HG03139 (cell line): ENCODE measurements around the gene IKBKG.
"Not testable (repeated sequence)": the region's sequence is repeated elsewhere in the genome, so short reads cannot be mapped to it uniquely, and the experiment has no call there.

Experiments used
- ATAC-seq: cut with Tn5 transposase; IDR thresholded peaks from one replicate; pipeline ENCODE4 v1.9.1; 2021; ENCODE audit not compliant: unreplicated experiment

The IKBKG gene

GRCh38 chrX:154602766-154603437, 55.5 kb downstream of the IKBKG start:
- no peak for ATAC-seq

DNA sequence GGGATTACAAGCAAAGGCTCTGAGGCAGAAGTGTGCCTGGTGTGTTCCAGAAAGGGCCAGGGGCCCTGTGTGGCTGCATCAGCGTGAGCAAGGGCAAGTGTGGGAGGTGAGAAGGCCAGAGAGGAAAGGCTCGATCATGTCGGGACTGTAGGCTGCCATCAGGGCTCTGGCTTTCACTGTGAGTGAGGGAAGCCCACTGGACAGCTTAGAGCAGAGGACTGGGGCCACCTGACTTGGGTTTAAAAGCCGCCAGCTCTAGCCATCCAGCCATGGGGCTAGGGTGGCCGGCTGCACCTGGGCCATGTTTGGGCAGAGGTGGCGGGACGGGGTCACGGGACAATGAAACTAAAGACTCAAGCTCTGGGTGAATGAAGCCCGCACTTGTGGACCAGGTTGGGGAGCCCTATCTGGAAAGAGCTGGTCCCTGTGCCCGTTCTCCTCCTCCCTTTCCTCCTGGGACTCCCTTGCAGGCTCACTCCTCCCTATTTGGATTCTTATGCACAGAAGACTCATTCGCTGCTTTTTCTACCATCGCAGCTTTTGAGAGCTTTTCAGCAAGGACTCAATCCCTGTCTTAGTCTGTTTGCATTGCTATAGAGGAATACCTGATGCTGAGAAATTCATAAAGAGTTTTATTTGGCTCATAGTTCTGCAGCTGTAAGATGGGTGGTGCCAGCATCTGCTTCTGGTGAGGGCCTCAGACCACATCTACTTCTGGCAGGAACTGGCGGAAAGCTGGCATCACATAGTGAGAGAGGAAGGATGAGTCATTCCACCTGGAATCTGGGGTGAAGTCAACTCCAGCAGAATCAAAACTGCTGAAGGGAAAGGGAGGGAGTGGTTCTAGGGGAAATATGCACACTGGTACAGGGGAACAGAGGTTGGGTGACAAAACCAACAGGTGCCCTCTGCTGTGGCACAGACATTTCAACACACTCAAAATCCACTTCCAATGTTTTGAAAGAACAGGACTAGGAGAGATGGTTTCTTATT, 56.3 kb downstream of the IKBKG start:
- ATAC-seq, result no peak

DNA sequence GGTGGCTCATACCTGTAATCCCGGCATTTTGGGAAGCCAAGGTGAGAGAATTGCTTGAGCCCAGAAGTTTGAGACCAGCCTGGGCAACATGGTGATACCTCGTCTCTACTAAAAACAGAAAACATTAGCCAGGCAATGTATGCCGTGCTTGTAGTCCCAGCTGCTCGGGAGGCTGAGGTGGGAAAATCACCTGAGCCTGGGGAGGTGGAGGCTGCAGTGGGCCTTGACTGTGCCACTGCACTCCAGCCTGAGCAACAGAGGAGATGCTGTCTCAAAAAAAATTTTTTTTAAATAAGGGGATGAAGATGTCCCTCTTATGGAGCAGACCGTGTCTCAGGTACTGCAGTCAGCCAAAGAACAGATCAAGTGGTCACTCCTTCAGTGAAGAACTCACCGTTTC, 58.1 kb downstream of the IKBKG start:
- no peak for ATAC-seq

DNA sequence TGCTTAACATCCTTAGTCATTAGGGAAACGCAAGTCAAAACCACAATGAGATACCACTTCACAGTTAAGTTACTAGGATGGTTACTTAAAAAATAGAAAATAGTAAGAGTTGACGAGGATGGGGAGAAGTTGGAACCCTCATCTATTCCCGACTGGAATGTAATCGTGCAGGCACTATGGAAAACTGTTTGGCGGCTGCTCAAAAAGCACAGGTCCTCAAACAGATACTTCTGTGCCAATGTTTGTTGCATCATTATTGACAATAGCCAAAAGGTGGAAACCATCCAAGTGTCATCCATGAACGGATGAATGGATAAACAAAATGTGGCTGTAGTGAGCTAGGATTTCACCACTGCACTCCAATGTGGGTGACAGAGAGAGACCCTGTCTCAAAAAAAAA, 60.0 kb downstream of the IKBKG start:
- ATAC-seq, result no peak

DNA sequence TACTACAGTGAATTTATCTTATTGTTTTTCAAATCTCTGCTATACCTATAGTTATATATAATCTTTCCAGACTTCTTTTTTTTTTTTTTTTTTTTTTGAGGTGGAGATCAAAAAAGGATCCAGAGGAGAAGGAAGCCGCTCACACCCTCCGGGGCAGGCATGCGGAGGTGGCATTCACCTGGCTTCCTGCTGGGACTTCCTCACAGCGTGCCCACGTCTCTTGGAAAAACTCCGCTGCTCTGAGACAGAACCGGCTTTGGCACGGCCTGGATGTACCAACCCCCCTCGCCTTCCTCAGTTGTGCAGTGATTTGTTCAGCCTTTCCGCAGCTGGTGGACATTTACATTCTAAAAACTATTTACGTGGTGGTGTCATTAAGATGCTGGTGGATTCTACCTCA, 60.6 kb downstream of the IKBKG start:
- not testable (repeated sequence) for ATAC-seq

- ATAC-seq, result not testable (repeated sequence)
Measured at GRCh38 chrX:154608823-154609222, 61.4 kb downstream of the IKBKG start.

DNA sequence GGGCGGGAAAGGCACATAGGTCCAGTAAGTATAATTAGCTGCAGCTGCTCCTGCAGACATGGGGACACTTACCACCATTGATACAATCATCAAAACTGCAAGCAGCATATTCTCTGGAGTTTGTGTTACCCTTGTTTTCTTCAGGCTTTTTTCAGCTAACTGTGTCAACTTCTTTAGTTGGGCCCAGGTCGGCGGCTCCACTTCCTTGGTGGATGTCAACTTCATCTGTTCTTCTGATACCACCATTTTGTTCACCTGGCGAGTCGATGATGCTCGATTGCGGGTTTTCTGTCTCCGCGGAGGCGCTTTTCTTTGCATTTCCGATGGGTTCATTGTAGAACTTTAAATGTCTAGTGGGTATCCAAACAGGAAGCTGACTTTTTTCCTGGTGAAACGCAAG, 63.7 kb downstream of the IKBKG start:
- ATAC-seq, result not testable (repeated sequence)

DNA sequence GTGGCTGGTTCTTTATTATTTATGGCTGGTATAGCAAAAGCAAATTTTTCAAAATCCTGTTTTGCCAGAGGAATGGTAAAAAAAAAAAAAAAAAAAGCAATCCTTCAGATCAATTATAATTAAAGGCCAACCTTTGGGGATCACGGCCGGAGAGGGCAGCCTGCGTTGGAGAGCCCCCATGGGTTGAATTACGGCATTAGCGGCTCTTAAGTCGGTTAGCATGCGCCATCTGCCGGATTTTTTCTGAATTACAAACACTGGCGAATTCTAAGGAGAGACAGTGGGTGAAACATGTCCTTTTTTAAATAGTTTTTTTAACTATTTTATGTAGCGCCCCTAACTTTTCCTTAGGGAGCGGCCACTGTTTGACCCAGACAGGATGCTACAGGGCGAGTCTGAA, 66.2 kb downstream of the IKBKG start:
- ATAC-seq, result not testable (repeated sequence)
